Lower lobe of right lung (tissue), 2 donors: ENCODE results near the gene FOLR3. TPM values are rescaled to one million over a fixed set of nuclear protein-coding genes. Genes with fewer than 3 reads are reported as not detected.
"Not testable (repeated sequence)": the region's sequence is repeated elsewhere in the genome, so short reads cannot be mapped to it uniquely, and the experiment has no call there.

Source experiments
- ATAC-seq, 2 donors: fragments of 200-7000 bp; cut with Tn5 transposase; one replicate each; pipeline ENCODE4 v1.9.1; 2020 to 2022; ENCODE audit warnings: mild to moderate bottlenecking in 2 of 2, moderate library complexity in 2 of 2
- DNase-seq: peaks from one replicate; pipeline ENCODE4 v3.0.0-alpha.2; 2020
- H3K27ac ChIP-seq: fragments of 200-600 bp; one replicate; pipeline ENCODE4 v1.8.0; 2022
- H3K27me3 ChIP-seq: fragments of 200-600 bp; one replicate; pipeline ENCODE4 v1.8.0; 2022; ENCODE audit warnings: low read depth
- H3K36me3 ChIP-seq: fragments of 200-600 bp; one replicate; pipeline ENCODE4 v1.8.0; 2022; ENCODE audit warnings: mild to moderate bottlenecking
- H3K4me1 ChIP-seq: fragments of 200-600 bp; one replicate; pipeline ENCODE4 v1.8.0; 2022
- H3K4me3 ChIP-seq: fragments of 200-600 bp; one replicate; pipeline ENCODE4 v1.8.0; 2022; ENCODE audit warnings: mild to moderate bottlenecking
- H3K9me3 ChIP-seq: fragments of 200-600 bp; one replicate; pipeline ENCODE4 v1.8.0; 2022
- CTCF ChIP-seq: fragments of 200-600 bp; IDR thresholded peaks from one replicate; pipeline ENCODE4 v1.8.0; 2022; ENCODE audit warnings: antibody characterized with exemption, mild to moderate bottlenecking
- intact Hi-C: fragments of 100-400 bp; cut with DNase I; formaldehyde crosslinking; loops from one replicate; pipeline ENCODE4 v1.11.0; 2022
- total RNA-seq: library from RNA; stranded (reverse); fragmentation: NEBNext Ultra II Directional; extraction: Animal tissue kit (Norgen Biotek cat#: 25700); gene quantifications from one replicate; pipeline ENCODE4 v1.2.1, GENCODE V29; 2021
- donor health status: DM: no; HTN: yes; CAD: no; lungs with severe emphysema.

Gene FOLR3
- total RNA-seq, 1 donor from 2014 or later, result 53.1 TPM

- no peaks in the 10 kb centered on the region for H3K4me1 ChIP-seq
- ATAC-seq (no peak), DNase-seq (no peak)
- no peaks in the 10 kb centered on the region for H3K9me3 ChIP-seq
- no peak overlapping the region for H3K27ac ChIP-seq
- intact Hi-C loops, result no loop called here
- no peak overlapping the region for H3K4me3 ChIP-seq
- no peaks in the 10 kb centered on the region for H3K27me3 ChIP-seq
- no peaks in the 10 kb centered on the region for H3K36me3 ChIP-seq
- no peak for TF ChIP-seq CTCF
Observed at GRCh38 chr11:72154816-72155215, 19.3 kb downstream of the FOLR3 start.

- ATAC-seq (no peak), DNase-seq (no peak)
- no peaks in the 10 kb centered on the region for H3K9me3 ChIP-seq
- no peaks in the 10 kb centered on the region for H3K4me1 ChIP-seq
- no peaks in the 10 kb centered on the region for H3K27me3 ChIP-seq
- H3K27ac ChIP-seq, result no peak overlapping the region
- TF ChIP-seq CTCF, result no peak
- no peaks in the 10 kb centered on the region for H3K36me3 ChIP-seq
- intact Hi-C loops, result no loop called here
- no peak overlapping the region for H3K4me3 ChIP-seq
Observed at GRCh38 chr11:72155751-72156150, 20.2 kb downstream of the FOLR3 start.

GRCh38 chr11:72157131-72157530 lies 21.6 kb downstream of the FOLR3 start:
- no peaks in the 10 kb centered on the region for H3K36me3 ChIP-seq
- intact Hi-C loops, result no loop called here
- no peak for ATAC-seq
- no peak for DNase-seq
- H3K4me1 ChIP-seq, result no peaks in the 10 kb centered on the region
- no peaks in the 10 kb centered on the region for H3K27me3 ChIP-seq
- no peaks in the 10 kb centered on the region for H3K9me3 ChIP-seq
- H3K27ac ChIP-seq, result no peak overlapping the region
- no peak for TF ChIP-seq CTCF
- H3K4me3 ChIP-seq, result no peak overlapping the region

- Histone ChIP-seq H3K27ac (no peak overlapping the region), H3K4me1 (no peaks in the 10 kb centered on the region), H3K4me3 (no peak overlapping the region), H3K9me3 (no peaks in the 10 kb centered on the region), H3K27me3 (no peaks in the 10 kb centered on the region), H3K36me3 (no peaks in the 10 kb centered on the region)
- intact Hi-C loops, result no loop called here
- DNase-seq, result no peak
- no peak for ATAC-seq
- TF ChIP-seq CTCF, result no peak
Observed at GRCh38 chr11:72160319-72160718, 24.8 kb downstream of the FOLR3 start.

- no peak for TF ChIP-seq CTCF
- Histone ChIP-seq H3K4me3 (no peak overlapping the region), H3K27me3 (no peaks in the 10 kb centered on the region), H3K27ac (no peak overlapping the region), H3K9me3 (no peaks in the 10 kb centered on the region), H3K36me3 (no peaks in the 10 kb centered on the region), H3K4me1 (no peaks in the 10 kb centered on the region)
- intact Hi-C loops, result no loop called here
- no peak for ATAC-seq
- no peak for DNase-seq
Observed at GRCh38 chr11:72162891-72163492, 27.5 kb downstream of the FOLR3 start.

GRCh38 chr11:72164187-72164586 lies 28.7 kb downstream of the FOLR3 start:
- ATAC-seq, H3K9me3 ChIP-seq, H3K27ac ChIP-seq, H3K27me3 ChIP-seq, intact Hi-C loops, H3K36me3 ChIP-seq, H3K4me1 ChIP-seq, DNase-seq, H3K4me3 ChIP-seq: not testable (repeated sequence)

GRCh38 chr11:72169046-72169555 lies 33.6 kb downstream of the FOLR3 start:
- intact Hi-C loops, DNase-seq, H3K36me3 ChIP-seq, H3K27me3 ChIP-seq, H3K4me3 ChIP-seq, H3K4me1 ChIP-seq, H3K9me3 ChIP-seq: not testable (repeated sequence)
- peak overlapping the region; percentile 46 for H3K27ac ChIP-seq
- ATAC-seq, result peak in 1 of 2 donors; percentile 66

GRCh38 chr11:72169754-72170153 lies 34.2 kb downstream of the FOLR3 start:
- H3K4me1 ChIP-seq, H3K4me3 ChIP-seq, H3K36me3 ChIP-seq, H3K27me3 ChIP-seq, H3K9me3 ChIP-seq, intact Hi-C loops, ATAC-seq, DNase-seq, H3K27ac ChIP-seq: not testable (repeated sequence)

GRCh38 chr11:72172043-72172442 lies 36.5 kb downstream of the FOLR3 start:
- intact Hi-C loops, H3K27me3 ChIP-seq, H3K36me3 ChIP-seq, DNase-seq, H3K27ac ChIP-seq, H3K4me1 ChIP-seq, H3K4me3 ChIP-seq, H3K9me3 ChIP-seq: not testable (repeated sequence)
- ATAC-seq, result peak; percentile 59 to 65
